NCI-H526 (cell line): ENCODE data around the gene LIN28A.

ENCODE experiments used
- DNase-seq, 2 experiments: peaks; one replicate each; lab custom pipeline; 2025; lab: John Stamatoyannopoulos, UW

LIN28A gene

DNA sequence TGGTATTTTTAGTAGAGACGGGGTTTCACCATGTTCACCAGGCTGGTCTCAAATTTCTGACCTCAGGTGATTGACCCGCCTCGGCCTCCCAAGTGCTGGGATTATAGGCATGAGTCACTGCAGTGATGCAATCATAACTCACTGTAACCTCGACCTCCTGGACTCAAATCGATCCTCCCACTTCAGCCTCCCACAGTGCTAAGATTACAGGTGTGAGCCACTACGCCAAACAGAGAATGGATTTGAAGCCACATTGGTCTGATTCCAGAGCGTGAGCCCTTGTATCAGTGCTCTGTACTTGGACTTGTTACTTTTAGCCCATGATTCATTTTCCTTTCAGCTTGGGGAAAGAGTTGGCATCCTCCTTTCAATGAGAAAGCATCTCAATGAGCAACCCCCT, 23.2 kb upstream of the LIN28A start:
- DNase-seq = no peak

DNA sequence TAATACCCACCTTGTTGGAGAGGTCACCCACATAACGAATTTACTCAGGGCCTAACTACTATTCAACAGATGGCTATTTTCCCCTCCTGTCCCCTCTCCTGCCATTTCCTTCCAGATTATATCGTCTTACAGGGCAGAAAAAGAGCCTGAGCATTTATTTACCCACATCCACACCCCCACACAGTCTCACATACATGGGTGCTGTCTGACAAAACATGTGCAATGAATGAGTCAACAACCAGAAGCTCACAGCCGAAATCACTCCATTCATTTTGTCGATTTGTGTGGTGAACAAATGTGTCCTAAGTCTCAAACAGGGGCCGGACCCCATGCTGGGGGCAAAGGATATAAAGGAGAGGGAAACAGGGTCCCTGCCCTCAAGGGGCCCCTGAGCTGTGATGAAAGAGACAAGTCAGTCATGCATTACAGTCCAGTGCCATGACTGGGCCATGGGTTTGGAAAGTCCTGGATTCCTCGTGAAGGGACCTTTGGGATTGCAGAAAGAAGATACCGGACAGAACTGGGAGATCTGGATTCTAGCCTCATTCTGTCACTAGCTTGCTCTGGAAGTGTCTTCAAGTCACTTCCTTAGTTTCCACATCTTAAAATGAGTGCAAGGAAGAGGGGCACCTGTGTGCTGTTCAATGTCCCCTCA, 21.7 kb upstream of the LIN28A start:
- no peak for DNase-seq

DNA sequence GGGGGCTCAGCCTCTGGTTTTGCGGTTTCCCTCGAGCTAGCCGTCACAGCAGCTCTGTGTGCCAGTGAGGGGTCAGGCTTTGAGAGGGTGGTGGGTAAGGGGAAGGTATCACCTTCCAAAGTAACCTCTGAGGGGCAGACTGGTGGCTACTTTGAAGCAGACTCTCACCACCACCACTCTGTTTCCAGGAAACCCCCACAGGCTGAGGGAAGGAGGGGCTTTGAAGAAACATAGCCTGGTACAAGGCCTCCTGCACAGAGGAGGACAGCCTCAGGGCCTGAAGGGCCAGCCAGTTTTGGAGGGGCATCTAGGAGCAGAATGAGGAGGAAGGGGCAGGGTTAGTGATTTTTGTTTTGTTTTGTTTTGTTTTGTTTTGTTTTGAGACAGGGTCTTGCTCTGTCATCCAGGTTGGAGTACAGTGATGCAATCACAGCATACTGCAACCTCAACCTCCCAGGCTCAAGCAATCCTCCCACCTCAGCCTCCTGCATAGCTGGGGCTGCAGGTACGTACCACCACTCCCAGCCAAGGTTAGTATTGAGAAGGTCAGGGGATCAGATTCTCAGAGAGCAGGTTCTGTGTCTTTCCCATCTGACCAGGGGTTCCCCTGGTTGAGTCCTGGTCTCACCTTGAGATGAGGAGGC, 20.9 kb upstream of the LIN28A start:
- DNase-seq = no peak

DNA sequence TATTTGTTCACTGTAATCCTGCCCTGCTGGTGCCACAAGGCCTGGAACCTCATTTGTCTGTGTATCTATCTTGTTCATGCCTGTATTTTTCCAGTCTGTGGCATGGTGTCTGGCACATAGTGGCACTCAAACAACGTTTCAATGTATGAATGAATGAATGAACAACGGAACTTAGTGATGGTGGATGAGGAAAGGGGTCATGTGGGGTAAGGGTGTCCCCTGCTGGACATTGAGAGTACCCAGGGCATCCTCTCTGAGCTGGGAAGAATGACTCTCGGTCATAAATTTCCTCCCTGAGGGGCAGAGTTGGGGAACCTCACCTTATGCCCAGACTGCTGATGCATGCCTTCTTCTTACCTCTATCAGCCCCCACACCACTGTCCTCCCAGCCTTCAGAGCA, 19.2 kb upstream of the LIN28A start:
- DNase-seq = peak in 1 of 2 experiments; percentile 56

DNA sequence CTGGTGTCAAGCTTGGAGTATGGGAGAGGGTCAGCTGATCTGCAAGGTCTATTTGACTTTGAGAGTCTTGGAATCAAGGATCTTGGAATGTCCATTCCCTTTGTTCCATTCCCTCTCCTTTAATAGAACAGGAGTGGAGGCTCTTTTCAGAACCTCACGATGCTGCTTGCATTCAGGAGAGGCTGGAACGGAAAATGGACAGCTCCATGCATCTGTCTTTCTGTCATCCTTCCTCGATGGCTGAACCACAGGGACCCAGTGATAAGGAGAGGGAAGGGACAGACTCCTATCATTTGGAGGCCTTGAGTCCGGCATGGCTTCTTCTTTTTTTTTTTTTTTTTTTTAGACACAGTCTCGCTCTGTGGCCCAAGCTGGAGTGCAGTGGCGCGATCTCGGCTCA, 14.9 kb upstream of the LIN28A start:
- no peak for DNase-seq

DNA sequence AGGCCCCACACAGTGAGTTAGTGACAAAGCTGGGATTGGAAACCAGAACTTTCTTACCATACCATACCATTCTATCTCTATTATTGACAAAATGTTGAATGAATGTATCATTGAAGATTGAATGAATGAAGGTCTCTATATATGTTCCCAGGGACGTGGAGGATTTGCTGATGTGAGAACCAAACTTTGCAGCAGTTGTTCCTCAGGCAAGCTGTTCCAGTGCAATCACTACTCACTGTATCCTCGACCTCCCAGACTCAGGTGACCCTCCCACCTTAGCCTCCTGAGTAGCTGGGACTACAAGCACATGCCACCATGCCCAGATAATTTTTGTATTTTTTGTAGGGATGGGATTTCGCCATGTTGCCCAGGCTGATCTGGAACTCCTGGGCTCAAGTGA, 11.6 kb upstream of the LIN28A start:
- no peak for DNase-seq

DNA sequence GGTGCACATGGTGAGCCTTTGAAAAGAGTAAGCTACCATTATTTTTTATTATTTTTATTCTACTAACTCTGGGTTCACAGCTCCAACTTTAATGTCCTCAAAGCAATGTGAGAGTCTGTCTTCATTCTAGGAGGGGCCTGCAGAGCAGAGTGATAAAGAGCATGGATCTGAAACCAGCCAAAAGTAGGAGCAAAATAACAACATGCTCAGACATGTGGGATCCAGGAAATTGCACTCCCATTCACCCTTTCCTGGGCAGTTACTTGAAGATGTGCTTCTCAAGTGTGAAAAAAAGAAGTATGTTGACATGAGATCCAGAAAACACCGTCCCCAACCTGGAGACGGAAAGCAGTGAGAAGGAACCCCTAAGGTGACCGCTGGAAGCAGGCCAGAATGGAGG, 8.7 kb upstream of the LIN28A start:
- no peak for DNase-seq

DNA sequence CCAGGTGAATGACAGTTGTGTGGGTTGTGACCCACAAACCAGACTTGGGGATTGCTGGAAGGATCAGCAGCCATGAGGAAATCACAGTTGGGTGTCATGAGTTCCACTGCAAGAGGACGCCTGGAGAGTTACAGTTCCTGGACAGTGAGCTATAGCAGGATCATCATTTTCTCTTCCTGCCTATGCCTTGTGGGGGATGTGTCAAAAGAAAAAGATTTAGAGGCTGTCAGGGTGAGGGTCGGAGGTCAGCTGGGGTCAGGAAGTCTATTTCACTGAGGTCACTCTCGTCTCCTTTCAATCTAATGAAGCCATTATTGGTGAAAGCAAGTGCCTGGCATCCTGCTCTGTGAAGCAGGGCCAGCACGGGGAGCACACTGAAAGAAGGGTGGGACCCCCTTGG, 7.0 kb upstream of the LIN28A start:
- no peak for DNase-seq

DNA sequence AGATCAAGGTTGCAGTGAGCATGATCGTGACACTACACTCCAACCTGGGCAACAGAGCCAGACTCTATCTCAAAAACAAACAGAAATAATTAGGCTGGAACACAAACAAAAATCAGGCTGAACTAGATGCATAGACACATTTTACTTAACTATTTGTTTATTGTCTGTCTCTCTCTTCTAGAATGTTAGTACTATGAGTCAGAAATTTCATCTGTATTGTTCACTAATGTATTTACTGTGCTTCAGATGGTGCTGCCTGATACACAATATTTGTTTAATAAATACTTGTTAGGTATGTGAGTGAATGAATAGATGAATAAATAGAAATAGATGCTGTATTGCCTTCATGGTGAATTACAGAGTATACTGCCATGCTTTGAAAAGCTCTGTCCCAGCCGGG, 6.0 kb upstream of the LIN28A start:
- DNase-seq = no peak

DNA sequence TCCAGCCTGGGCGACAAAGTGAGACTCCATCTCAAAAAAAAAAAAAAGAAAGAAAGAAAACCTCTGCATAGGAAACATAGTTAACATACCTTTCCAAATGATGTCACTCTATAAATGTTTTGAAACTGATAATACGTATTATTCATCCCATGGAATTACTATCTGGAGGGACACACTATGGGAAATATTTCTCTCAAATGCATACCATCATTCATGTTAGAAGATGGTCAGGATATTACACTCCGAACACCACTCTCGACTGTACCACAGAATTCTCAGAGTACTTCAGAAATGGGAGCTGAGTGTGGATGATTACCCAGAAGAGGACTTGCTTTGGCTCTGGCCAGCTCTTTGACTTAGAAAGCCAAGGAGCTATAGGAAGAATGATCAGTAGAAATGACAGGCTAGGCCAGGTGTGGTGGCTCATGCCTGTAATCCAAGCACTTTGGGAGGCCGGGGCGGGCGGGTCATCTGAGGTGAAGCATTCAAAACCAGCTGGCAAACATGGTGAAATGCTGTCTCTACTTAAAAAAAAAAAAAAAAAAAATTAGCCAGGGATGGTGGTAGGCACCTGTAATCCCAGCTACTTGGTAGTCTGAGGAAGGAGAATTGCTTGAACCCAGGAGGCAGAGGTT, 5.2 kb upstream of the LIN28A start:
- no peak for DNase-seq

DNA sequence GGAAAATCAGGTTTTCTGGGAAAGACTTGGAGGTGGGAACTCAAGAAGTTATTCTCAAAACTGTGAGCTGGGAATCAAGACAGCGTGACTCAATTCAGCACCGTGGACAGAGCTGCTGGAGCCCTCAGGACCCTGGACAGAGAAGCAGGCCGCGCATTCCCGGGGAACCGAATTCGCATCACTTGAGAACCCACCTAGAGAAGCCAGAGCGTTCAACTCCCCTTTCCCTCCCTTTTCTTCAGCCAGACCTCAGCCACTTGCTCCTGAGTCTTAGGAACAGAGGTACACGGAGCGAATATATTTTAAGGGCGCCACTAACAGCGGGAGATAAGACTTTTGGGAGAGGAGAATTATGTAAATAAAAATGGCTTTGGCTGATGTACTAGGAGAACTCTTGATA, 2.0 kb upstream of the LIN28A start:
- no peak for DNase-seq

DNA sequence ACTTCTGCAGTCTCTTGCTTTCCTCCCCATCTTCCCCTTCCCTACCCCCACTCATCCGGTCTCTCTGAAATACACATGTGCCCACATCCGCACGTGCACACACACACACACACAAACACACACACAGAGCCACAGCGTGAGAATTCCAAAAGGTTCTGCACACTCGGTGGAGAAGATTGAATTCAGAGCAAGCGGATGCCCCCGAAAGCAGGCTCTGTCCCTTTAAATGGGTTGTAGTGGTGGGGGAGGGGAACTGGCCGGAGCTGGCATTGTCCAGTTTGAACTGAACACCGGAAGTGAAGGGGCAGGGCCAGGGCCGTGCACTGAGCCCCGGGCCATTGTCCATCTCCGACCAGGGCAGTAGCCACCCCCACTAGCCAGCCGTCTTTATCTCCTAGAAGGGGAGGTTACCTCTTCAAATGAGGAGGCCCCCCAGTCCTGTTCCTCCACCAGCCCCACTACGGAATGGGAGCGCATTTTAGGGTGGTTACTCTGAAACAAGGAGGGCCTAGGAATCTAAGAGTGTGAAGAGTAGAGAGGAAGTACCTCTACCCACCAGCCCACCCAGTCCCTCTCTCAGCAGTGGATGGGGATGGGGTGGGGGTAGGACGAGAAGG, 1.3 kb upstream of the LIN28A start:
- no peak for DNase-seq

DNA sequence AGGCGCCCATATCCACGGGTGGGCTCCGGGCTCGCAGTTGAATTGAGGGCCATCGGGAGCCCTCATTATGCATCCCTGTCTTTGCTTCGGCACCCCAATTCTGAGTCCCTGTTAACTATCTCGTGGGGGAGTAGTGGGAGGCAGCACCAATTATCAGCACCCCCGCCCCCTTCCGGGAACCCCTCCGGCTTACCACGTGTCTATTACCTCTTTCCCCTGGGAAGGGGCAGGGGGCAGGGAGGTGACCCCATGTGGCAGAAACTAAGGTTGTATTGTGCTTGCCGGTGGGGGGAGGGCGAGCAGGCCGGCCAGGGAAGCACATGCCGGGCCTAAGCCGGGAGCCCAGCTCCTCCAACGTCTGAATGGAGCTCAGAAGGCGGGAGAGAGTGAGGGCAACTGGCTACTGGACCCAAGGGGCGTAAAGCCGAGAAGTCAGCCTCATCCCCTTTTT, 1.0 kb downstream of the LIN28A start:
- no peak for DNase-seq

DNA sequence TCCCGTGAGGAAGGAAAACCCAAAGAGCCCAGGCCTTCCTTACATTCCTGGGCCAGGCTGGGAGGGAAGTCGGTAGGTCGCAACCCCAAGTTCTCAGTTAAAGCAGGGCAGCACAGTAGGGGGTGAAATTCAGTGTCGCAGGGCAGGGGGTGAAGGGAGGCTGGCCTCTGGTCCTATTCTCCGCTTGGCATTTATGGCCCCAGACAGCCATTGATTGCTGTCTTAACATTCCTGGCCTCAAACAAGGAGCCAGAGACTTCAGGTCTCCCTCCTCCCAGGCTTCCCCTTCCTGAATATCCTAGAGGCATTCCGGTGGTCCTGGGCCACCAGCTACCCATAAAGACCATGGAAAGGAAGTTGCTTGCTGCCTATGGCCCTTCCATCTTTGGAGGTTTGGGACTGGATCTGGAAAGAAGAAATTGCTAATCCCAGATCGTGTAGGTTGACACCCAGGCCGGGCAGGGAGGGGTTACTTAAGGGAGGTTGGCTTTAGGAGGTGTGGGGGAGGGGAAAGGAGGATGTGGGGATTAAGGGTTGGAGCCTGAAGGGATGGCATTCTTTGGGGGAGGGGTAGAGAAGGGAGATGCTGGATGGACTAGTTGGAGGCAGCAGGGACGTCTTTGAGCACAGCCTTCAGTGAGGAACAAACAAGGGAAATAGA, 1.7 kb downstream of the LIN28A start:
- peak in 1 of 2 experiments; percentile 4 for DNase-seq

DNA sequence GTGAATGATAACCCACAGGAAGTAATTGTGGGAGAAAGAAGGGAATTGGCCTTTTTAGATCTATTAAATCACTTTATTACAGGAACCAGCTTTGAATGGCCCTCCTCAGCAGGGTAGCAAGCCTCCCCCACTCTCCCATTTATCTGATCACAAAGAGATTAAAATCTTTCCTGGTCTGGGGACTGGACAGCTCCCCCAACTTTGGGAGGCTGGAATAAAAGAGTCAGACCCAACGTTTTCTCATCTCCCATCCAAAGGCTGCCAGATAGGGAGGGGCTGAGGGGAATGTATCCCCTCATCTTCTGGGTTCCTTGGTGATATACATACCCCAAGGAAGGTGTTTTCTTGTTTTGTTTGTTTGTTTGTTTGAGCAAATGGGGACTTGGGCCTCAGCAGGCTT, 2.4 kb downstream of the LIN28A start:
- no peak for DNase-seq

DNA sequence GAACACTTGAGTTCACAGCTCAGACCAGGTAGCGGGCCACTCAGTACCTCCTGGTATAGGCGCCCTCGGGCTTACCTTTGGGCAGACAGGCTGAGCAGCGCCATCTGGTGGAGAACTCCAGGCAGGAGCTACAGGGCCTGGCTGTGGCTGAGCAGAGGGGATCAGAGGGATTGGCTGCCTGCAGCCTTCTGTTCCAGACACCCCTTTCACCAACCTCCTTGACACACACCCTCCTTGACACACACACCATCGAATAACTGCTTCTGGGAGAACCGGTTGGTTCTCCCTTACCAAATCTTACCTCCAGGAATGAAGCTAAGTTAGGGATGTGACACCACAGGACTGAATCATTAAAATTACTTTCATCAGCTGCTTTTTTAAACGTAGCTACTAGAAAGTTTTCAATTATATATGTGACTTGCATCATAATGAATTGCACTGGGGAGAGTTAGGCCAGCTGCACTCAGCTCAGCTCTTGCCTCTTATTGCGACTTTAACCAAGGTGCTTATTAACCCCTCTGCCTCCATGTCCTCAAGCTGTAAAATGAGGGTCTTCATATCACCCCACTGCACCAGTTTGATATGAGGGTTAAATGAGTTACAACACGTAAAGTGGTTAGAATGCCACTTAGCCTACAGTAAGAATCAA, 6.6 kb downstream of the LIN28A start:
- peak; percentile 27 to 85 for DNase-seq

DNA sequence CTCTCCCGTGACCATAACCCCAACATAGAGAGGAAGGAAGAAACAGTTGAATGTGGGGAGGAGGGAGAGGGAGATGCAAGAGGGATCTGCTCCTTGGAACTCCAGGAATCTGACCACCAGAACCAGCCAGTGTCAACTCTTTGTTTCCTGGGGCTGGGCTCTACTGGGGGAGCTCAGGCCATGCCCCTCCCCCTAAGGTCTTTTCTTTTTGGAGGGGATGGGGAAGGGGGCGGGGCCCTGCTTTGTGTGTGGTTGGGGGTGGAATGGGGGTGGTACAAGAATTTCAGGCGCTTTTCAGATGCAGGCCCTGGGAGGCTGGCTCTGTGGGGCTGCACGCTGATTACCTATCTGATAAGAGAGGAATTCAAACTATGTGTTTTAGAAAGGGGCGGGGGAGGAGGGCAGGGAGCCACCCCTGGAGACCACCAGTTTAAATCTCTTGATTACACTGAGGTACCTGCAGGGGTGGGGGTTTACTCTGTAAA, 8.3 kb downstream of the LIN28A start:
- DNase-seq = no peak

DNA sequence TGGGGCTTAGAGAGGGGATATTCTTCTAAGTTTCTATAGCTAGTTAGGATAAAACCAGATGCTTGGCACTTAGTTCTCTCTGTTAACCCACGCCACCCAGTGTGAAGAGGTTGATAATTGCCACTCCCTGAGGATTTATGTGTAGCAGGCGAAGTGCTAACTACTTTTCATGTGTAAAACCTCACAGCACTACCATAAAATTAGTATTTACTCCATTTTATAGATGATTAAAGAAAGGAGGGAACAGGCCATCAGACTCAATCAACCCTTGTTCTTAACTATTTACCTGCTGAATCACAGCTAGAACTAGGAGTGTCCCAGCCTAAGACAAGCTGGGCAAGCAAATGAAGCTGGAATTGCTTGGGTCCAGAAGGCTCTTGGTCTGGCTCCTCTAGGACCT, 8.9 kb downstream of the LIN28A start:
- no peak for DNase-seq

DNA sequence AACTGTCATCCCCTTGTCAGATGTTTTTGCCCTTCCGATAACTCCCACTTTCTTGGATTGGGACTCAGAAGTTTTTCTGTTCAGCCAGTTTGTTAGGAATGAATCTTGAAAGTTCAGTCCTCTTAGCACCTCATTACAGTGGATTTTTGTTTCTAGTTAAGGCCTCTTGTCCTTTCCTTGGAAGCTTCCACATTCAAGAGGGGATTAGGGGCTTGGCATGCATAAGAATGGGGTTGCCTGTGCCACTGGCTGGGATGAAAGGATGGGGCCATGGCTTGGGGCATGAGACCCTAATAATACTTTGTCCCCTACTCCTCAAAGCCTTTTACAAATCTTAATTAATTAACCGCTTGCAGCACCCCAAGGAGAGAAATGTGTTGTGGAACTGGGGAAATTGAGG, 19.1 kb downstream of the LIN28A start:
- DNase-seq = no peak

DNA sequence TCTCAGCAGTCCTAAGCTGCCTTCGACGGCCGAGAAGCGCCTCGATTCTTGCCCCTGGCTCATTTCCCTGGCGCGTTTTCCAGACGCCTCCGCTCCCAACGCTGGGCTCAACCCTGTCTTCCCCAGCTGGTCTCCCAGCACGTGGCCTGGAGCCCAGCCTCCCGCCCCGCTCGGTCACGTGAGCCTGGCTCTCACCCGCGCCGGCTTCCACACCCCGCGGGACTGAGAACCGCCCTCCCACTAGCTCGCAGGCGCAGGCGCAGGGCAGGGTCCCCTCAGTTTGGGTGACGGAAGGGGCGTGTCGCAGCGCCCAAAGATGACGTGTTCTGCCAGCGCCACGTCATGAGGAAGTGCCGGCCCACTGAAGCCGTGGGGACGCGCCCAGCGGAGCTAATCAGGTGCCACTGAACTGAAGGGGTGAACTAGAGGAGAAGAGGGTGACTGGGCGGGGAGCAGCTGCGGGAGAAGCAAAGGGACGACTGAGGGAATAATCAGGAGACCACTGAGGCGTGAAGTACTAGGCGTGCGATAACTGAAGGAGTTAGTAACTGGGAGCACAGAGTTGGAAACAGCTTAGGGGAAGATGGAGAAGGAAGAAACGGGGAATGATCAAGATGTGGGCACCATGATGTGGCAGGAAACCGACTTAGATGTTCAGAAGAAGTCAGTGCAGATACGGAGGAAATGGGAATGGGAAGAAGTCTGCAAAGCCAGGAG, 21.5 kb downstream of the LIN28A start, which contains the start of gene DHDDS:
Gene DHDDS (plus strand): TSS at position 343 of the 717 bp plus-strand sequence. CDS start 625 bp downstream, outside the sequence.
- DNase-seq = peak; percentile 94 to 99

DNA sequence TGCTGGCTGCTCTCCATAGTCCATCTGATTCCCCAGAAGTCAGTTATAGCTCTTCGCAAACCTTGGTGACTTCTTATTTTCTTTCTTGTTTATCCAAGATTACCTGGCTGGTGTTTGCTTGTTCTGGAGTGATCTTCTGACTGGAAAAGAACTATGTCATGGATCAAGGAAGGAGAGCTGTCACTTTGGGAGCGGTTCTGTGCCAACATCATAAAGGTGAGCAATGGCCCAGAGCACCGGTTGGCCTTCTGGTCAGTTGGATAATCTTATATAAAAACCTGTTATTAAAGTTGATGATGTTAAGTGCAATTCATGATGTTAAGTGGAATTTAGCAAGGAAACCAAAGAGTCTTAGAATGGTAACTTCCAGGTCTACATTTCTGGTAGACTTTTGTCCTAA, 22.2 kb downstream of the LIN28A start:
- no peak for DNase-seq
